Endothelial cell of umbilical vein (primary cell): ENCODE measurements around the gene KBTBD13. TPM values are rescaled to one million over a fixed set of nuclear protein-coding genes. Genes with fewer than 3 reads are reported as not detected.

Source experiments
- Bru-seq: library from RNA; stranded (reverse); fragments of 400-500 nt; gene quantifications from one replicate; lab custom pipeline; 2021; lab: Mats Ljungman, UMichigan
- BruChase-seq, 2 experiments: library from RNA; stranded (reverse); fragments of 400-500 nt; gene quantifications; one replicate each; lab custom pipeline; 2021; lab: Mats Ljungman, UMichigan
- BruUV-seq: library from RNA; stranded (reverse); fragments of 400-500 nt; replicated peaks from 2 replicates; lab custom pipeline; 2021; lab: Mats Ljungman, UMichigan
- CTCF ChIA-PET: fragments of 300-600, 350-600 bp; sonication (Branson Sonifier 250); formaldehyde crosslinking; loops from one replicate; lab custom pipeline; 2021; ENCODE audit warnings: antibody characterized with exemption, inconsistent platforms; lab: Charles Lee
- POLR2A ChIA-PET: fragments of 300-600, 350-600 bp; sonication (Branson Sonifier 250); formaldehyde crosslinking; loops from one replicate; lab custom pipeline; 2021; ENCODE audit warnings: antibody characterized with exemption, inconsistent platforms; lab: Charles Lee
- DNase-seq: peaks from one replicate; pipeline ENCODE4 v3.0.0-alpha.2; 2011; ENCODE audit warnings: low read depth, low spot score
- FAIRE-seq: peaks from 2 replicates; lab custom pipeline; 2011; peaks lifted over from hg19 to GRCh38; lab: Jason Lieb, UNC
- H2AFZ ChIP-seq: 2 replicates; pipeline ENCODE4 v1.6.0; 2012; ENCODE audit warnings: low read depth, low read length, control low read depth, inconsistent platforms
- H3K27ac ChIP-seq: 2 replicates; pipeline ENCODE4 v1.5.1; 2011; ENCODE audit warnings: low read depth, mild to moderate bottlenecking, control low read depth, low read length, moderate library complexity; ENCODE audit not compliant: insufficient read depth
- H3K27me3 ChIP-seq, 2 experiments: 2 replicates each; pipeline versions ENCODE4 v1.6.0 to v1.6.1; 2011; ENCODE audit warnings: low read length in 2 of 2, mixed read lengths in 1 of 2; ENCODE audit not compliant: control insufficient read depth in 2 of 2, insufficient read depth in 2 of 2
- H3K36me3 ChIP-seq, 2 experiments: 2 replicates in 1 of 2; 3 replicates in 1 of 2; pipeline ENCODE4 v1.5.1; 2011; ENCODE audit warnings: low read length in 2 of 2, mild to moderate bottlenecking in 1 of 2, moderate library complexity in 1 of 2; ENCODE audit not compliant: control insufficient read depth in 2 of 2, insufficient read depth in 2 of 2; ENCODE audit errors: extremely low read depth in 1 of 2
- H3K4me1 ChIP-seq: 3 replicates; pipeline ENCODE4 v1.5.1; 2011; ENCODE audit warnings: mild to moderate bottlenecking, low read length; ENCODE audit not compliant: control insufficient read depth, insufficient read depth; ENCODE audit errors: extremely low read depth
- H3K4me2 ChIP-seq: 2 replicates; pipeline ENCODE4 v1.6.1; 2011; ENCODE audit warnings: low read length, control low read depth, mixed read lengths; ENCODE audit not compliant: insufficient read depth
- H3K4me3 ChIP-seq, 3 experiments: fragments of 200-600 bp in 1 of 3; sonication (generic), shearing (Covaris generic) in 1 of 3; replicated peaks in 1 of 3; 2 replicates each; pipeline ENCODE4 v1.5.1; 2011 to 2016; ENCODE audit warnings: control low read depth in 3 of 3, low read length in 3 of 3, mild to moderate bottlenecking in 2 of 3, inconsistent platforms in 1 of 3, low read depth in 1 of 3, moderate library complexity in 1 of 3; ENCODE audit not compliant: insufficient read depth in 1 of 3
- H3K79me2 ChIP-seq: 2 replicates; pipeline ENCODE4 v1.6.0; 2012; ENCODE audit warnings: low read length, inconsistent platforms; ENCODE audit not compliant: control insufficient read depth, insufficient read depth
- H3K9ac ChIP-seq: replicated peaks from 2 replicates; pipeline ENCODE3; 2011; ENCODE audit warnings: low read length, control low read depth; ENCODE audit not compliant: insufficient read depth; ENCODE audit errors: extremely low read depth
- H3K9me1 ChIP-seq: replicated peaks from 3 replicates; pipeline ENCODE4 v1.6.0; 2011; ENCODE audit warnings: mild to moderate bottlenecking, low read length; ENCODE audit not compliant: control insufficient read depth, insufficient read depth; ENCODE audit errors: extremely low read depth
- H3K9me3 ChIP-seq: replicated peaks from 2 replicates; pipeline ENCODE4 v1.5.1; 2012; ENCODE audit warnings: low read length, inconsistent platforms; ENCODE audit not compliant: control insufficient read depth, insufficient read depth
- H4K20me1 ChIP-seq: replicated peaks from 2 replicates; pipeline ENCODE3; 2011; ENCODE audit warnings: mild to moderate bottlenecking, low read length; ENCODE audit not compliant: control insufficient read depth, insufficient read depth; ENCODE audit errors: extremely low read depth
- EZH2 ChIP-seq: IDR thresholded peaks from 2 replicates; pipeline ENCODE4 v1.6.1; 2012; ENCODE audit warnings: borderline replicate concordance, low read depth, mild to moderate bottlenecking, moderate library complexity, low read length, inconsistent platforms; ENCODE audit not compliant: severe bottlenecking
- FOS ChIP-seq: IDR thresholded peaks from 2 replicates; pipeline ENCODE4 v1.6.1; 2011; ENCODE audit warnings: mild to moderate bottlenecking, low read length, moderate library complexity, borderline replicate concordance; ENCODE audit not compliant: insufficient read depth
- MYC ChIP-seq: IDR thresholded peaks from one replicate; pipeline ENCODE4 v1.6.1; 2011; ENCODE audit warnings: mild to moderate bottlenecking, low read depth, low read length
- POLR2A ChIP-seq: IDR thresholded peaks from 2 replicates; pipeline ENCODE4 v1.6.1; 2012; ENCODE audit warnings: low read depth, mild to moderate bottlenecking, control low read depth, low read length
- POLR2AphosphoS5 ChIP-seq: IDR thresholded peaks from 2 replicates; pipeline ENCODE4 v1.6.1; 2012; ENCODE audit warnings: low read depth, mild to moderate bottlenecking, control low read depth, low read length, moderate library complexity; ENCODE audit not compliant: insufficient read depth
- dilution Hi-C: fragments of 300-500 bp; cut with MboI; formaldehyde crosslinking; loops from one replicate; pipeline ENCODE4 v1.15.0; 2019; ENCODE audit warnings: low sequenced_read_pairs; ENCODE audit not compliant: extremely low pct_ligation_motif_present
- intact Hi-C: fragments of 100-400 bp; cut with micrococcal nuclease; formaldehyde crosslinking; loops from one replicate; pipeline ENCODE4 v1.10.0; 2022
- long read RNA-seq: library from polyadenylated mRNA; stranded (forward); transcript quantifications from one replicate; pipeline ENCODE4 v2.0.0, GENCODE V29; 2021
- polyA minus RNA-seq, 3 experiments: library from RNA; depleted of rRNA, polyadenylated mRNA; stranded (reverse); fragments of >200 nt; gene quantifications; 1 replicate in 1 of 3; 2 replicates in 2 of 3; pipeline ENCODE4 v1.2.3, GENCODE V29; 2011
- polyA plus RNA-seq, 4 experiments: library from polyadenylated mRNA; depleted of rRNA in 3 of 4; stranded (reverse) in 3 of 4; unstranded in 1 of 4; fragments of >200 nt; gene quantifications; 2 replicates each; pipeline versions ENCODE4 v1.2.1 to v1.2.3, GENCODE V29; 2011 to 2012; ENCODE audit warnings: missing spikeins in 1 of 4
- total RNA-seq: library from RNA; stranded (reverse); gene quantifications from 2 replicates; pipeline ENCODE4 v1.2.3, GENCODE V29; 2021
- TF ChIP-seq, protein P1 (sequence below): IDR thresholded peaks from 2 replicates; pipeline ENCODE4 v1.6.1; 2011; ENCODE audit not compliant: insufficient read depth, insufficient read length
- TF ChIP-seq, protein P2 (sequence below), 2 donors: IDR thresholded peaks; 1 replicate in 1 of 2; 2 replicates in 1 of 2; pipeline ENCODE4 v1.5.1; 2011; ENCODE audit warnings: low read length in 2 of 2, mild to moderate bottlenecking in 2 of 2, moderate library complexity in 2 of 2, control low read depth in 1 of 2, inconsistent platforms in 1 of 2, low read depth in 1 of 2; ENCODE audit not compliant: insufficient read depth in 1 of 2; ENCODE audit errors: extremely low read depth in 1 of 2

KBTBD13 gene
- total RNA-seq (not detected in 2 replicates), polyA plus RNA-seq (not detected in 2 replicates), polyA minus RNA-seq (not detected in 2 replicates), Bru-seq, nascent RNA (not detected), BruChase-seq, experiment 1, labeled RNA remaining after a 6-hour chase (not detected), BruChase-seq, experiment 2, labeled RNA remaining after a 2-hour chase (not detected)
- not detected in 2 replicates for polyA plus RNA-seq (2011; cell fraction: cytosol; rRNA removed)
- polyA plus RNA-seq (2011; cell fraction: nucleus; rRNA removed), result not detected in 2 replicates
- not detected in 2 replicates for polyA plus RNA-seq (2012)
- not detected for polyA minus RNA-seq (2011; cell fraction: cytosol; rRNA and poly(A)+ RNA removed)
- not detected in 2 replicates for polyA minus RNA-seq (2011; cell fraction: nucleus; rRNA and poly(A)+ RNA removed)
- long read RNA-seq, result 0 reads

DNA sequence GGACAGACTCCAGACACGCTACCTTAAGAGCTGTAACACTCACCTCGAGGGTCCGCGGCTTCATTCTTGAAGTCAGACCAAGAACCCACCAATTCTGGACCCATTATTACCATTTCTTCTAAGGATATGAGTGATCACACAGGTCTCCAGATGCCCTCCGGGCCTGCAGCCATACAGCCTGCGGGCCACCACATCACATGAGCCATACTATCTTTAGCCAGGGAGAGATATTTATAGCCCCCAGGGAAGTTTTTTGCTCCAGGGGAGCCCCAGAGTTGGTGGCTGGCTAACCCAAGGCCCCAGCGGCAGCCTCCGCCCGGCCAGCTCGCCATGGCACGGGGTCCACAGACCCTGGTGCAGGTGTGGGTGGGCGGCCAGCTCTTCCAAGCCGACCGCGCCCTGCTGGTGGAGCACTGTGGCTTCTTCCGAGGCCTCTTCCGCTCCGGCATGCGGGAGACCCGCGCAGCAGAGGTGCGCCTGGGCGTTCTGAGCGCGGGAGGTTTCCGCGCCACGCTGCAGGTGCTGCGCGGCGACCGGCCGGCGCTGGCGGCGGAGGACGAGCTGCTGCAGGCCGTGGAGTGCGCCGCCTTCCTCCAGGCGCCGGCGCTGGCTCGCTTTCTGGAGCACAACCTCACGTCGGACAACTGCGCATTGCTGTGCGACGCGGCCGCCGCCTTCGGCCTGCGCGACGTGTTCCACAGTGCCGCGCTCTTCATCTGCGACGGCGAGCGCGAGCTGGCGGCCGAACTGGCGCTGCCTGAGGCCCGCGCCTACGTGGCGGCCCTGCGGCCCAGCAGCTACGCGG is at the start of gene KBTBD13:
KBTBD13 (plus strand) TSS at position 261 of the 805 bp plus-strand sequence; CDS start at position 331, 70 bp downstream.
- ChIA-PET POLR2A (no interaction called here), CTCF (interaction anchor here (1.0 to 6.0 kb wide), 9 partner anchors 9 to 349 kb away, joined by 3 to 89 read pairs (median 14); partner anchors contain the start of gene RASL12)
- no peak within 1 kb of the TSS for H3K4me2 ChIP-seq
- no peaks in the 10 kb centered on the region for H3K79me2 ChIP-seq
- no TSS peak for BruUV-seq
- no peaks in the 10 kb centered on the region for H4K20me1 ChIP-seq
- FAIRE-seq (no peak), DNase-seq (no peak)
- H3K9me1 ChIP-seq, result no peaks in the 10 kb centered on the region
- TF ChIP-seq EZH2, result no peak
- no peak for TF ChIP-seq POLR2AphosphoS5
- TF ChIP-seq MYC, result no peak
- TF ChIP-seq FOS, result no peak
- TF ChIP-seq, protein P1, sequence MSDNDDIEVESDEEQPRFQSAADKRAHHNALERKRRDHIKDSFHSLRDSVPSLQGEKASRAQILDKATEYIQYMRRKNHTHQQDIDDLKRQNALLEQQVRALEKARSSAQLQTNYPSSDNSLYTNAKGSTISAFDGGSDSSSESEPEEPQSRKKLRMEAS, result no peak
- TF ChIP-seq POLR2A, result no peak
- TF ChIP-seq, protein P2, sequence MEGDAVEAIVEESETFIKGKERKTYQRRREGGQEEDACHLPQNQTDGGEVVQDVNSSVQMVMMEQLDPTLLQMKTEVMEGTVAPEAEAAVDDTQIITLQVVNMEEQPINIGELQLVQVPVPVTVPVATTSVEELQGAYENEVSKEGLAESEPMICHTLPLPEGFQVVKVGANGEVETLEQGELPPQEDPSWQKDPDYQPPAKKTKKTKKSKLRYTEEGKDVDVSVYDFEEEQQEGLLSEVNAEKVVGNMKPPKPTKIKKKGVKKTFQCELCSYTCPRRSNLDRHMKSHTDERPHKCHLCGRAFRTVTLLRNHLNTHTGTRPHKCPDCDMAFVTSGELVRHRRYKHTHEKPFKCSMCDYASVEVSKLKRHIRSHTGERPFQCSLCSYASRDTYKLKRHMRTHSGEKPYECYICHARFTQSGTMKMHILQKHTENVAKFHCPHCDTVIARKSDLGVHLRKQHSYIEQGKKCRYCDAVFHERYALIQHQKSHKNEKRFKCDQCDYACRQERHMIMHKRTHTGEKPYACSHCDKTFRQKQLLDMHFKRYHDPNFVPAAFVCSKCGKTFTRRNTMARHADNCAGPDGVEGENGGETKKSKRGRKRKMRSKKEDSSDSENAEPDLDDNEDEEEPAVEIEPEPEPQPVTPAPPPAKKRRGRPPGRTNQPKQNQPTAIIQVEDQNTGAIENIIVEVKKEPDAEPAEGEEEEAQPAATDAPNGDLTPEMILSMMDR (IDR thresholded peaks at IDR 0.05; ENCODE audit: extremely low read depth in 1 of 2, insufficient read depth in 1 of 2, low read depth in 1 of 2, low read length in 2 of 2), result no peak
- H3K9ac ChIP-seq, result no peak within 1 kb of the TSS
- no peaks in the 10 kb centered on the region for H3K36me3 ChIP-seq
- intact Hi-C loops (no loop called here), dilution Hi-C loops (no loop called here)
- H3K4me3 ChIP-seq, result no peak within 1 kb of the TSS
- no peaks in the 10 kb centered on the region for H3K9me3 ChIP-seq
- no peaks in the 10 kb centered on the region for H3K4me1 ChIP-seq
- no peak within 1 kb of the TSS for H3K27ac ChIP-seq
- H2AFZ ChIP-seq, result no peak within 1 kb of the TSS
- H3K27me3 ChIP-seq, result peaks cover 24 to 25% of the 10 kb centered on the region in 2 experiments
